Astrocyte (in vitro differentiated cells and primary cell): Measurements from ENCODE around the gene PER1.

Experiments
- CTCF ChIP-seq: IDR thresholded peaks from 2 replicates; pipeline ENCODE4 v1.5.1; 2011; ENCODE audit warnings: low read depth, mild to moderate bottlenecking, inconsistent platforms, low read length, moderate library complexity; ENCODE audit not compliant: insufficient read depth
- EZH2 ChIP-seq: IDR thresholded peaks from 2 replicates; pipeline ENCODE4 v1.6.1; 2012; ENCODE audit warnings: mild to moderate bottlenecking, low read length, inconsistent platforms; ENCODE audit not compliant: insufficient read depth

- TF ChIP-seq EZH2 (no peak), CTCF (no peak)
These were observed 56.8 kb downstream of the PER1 start for GRCh38 chr17:8095361-8095760.
